ENCODE data around the gene BBOX1.

DNA sequence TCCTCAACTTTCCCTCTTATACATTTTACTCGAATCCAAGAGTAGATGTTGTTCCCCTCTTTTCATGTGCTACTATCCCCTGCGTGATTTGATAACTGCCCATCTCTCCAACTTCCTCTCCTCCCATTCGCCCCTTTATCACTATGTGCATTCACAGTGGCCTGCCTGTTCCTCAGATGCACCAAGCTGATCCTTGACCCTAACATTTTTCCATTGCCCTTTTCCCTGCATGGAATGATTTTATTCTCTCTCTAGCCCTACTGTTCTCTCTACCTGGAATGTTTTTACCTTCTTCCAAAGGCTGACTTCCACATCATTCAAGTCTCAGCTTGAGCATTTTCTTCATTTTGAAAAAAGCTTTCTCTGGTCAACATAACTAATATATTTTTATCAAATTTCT is 15.8 kb upstream of the BBOX1 start:
- no peak for TF ChIP-seq CTCF (IDR thresholded peaks at IDR 0.05)
- no peak for TF ChIP-seq EZH2 (IDR thresholded peaks at IDR 0.05)
- no peak for TF ChIP-seq EZH2phosphoT487 (IDR thresholded peaks at IDR 0.05)

All from neural progenitor cell (in vitro differentiated cells).